GM19452 (cell line): ENCODE measurements around the gene SGK2.

ENCODE experiments used
- ATAC-seq: cut with Tn5 transposase; IDR thresholded peaks from one replicate; pipeline ENCODE4 v1.9.1; 2021; ENCODE audit not compliant: unreplicated experiment

Gene SGK2

GRCh38 chr20:43536041-43536816 lies 22.6 kb upstream of the SGK2 start:
- ATAC-seq = no peak

- no peak for ATAC-seq
Measured at GRCh38 chr20:43536817-43537440, 21.9 kb upstream of the SGK2 start.

GRCh38 chr20:43537921-43538877 lies 20.6 kb upstream of the SGK2 start:
- no peak for ATAC-seq

GRCh38 chr20:43538878-43539700 lies 19.7 kb upstream of the SGK2 start:
- ATAC-seq = no peak

- ATAC-seq = no peak
Measured at GRCh38 chr20:43539975-43540672, 18.7 kb upstream of the SGK2 start.

- ATAC-seq = no peak
Measured at GRCh38 chr20:43540673-43541060, 18.2 kb upstream of the SGK2 start.

- ATAC-seq = no peak
Measured at GRCh38 chr20:43541214-43541613, 17.6 kb upstream of the SGK2 start.

- ATAC-seq = no peak
Measured at GRCh38 chr20:43542161-43542560, 16.7 kb upstream of the SGK2 start.

- ATAC-seq = no peak
Measured at GRCh38 chr20:43542674-43543073, 16.2 kb upstream of the SGK2 start.

- no peak for ATAC-seq
Measured at GRCh38 chr20:43543138-43543537, 15.7 kb upstream of the SGK2 start.

GRCh38 chr20:43544501-43544900 lies 14.3 kb upstream of the SGK2 start:
- no peak for ATAC-seq

GRCh38 chr20:43545837-43546578 lies 12.8 kb upstream of the SGK2 start:
- no peak for ATAC-seq

GRCh38 chr20:43548273-43548880 lies 10.4 kb upstream of the SGK2 start:
- no peak for ATAC-seq

GRCh38 chr20:43549416-43550065 lies 9.3 kb upstream of the SGK2 start:
- ATAC-seq = no peak

- ATAC-seq = no peak
Measured at GRCh38 chr20:43550456-43550855, 8.4 kb upstream of the SGK2 start.

- ATAC-seq = no peak
Measured at GRCh38 chr20:43554369-43554768, 4.5 kb upstream of the SGK2 start.

GRCh38 chr20:43559147-43559987 lies 540 bp downstream of the SGK2 start:
- no peak for ATAC-seq

- no peak for ATAC-seq
Measured at GRCh38 chr20:43560974-43561373, 2.1 kb downstream of the SGK2 start.
